GM13976 (cell line): Measurements from ENCODE around the gene RNU1-1.
"Not testable (repeated sequence)": the region's sequence is repeated elsewhere in the genome, so short reads cannot be mapped to it uniquely, and the experiment has no call there.

Experiments used
- DNase-seq: peaks from one replicate; pipeline ENCODE4 v3.0.0; 2012; ENCODE audit warnings: low spot score
- in situ Hi-C: fragments of 300-500 bp; cut with MboI; formaldehyde crosslinking; loops from one replicate; pipeline ENCODE4 v1.12.0; 2022; ENCODE audit warnings: low sequenced_read_pairs, mixed read lengths, inconsistent platforms; ENCODE audit not compliant: unreplicated experiment
- TF ChIP-seq, protein P1 (sequence below): IDR thresholded peaks from 2 replicates; pipeline ENCODE4 v1.5.1; 2012; ENCODE audit warnings: borderline replicate concordance, mild to moderate bottlenecking; ENCODE audit not compliant: insufficient read depth; ENCODE audit errors: extremely low read depth, missing control alignments, control extremely low read depth

Gene RNU1-1

DNA sequence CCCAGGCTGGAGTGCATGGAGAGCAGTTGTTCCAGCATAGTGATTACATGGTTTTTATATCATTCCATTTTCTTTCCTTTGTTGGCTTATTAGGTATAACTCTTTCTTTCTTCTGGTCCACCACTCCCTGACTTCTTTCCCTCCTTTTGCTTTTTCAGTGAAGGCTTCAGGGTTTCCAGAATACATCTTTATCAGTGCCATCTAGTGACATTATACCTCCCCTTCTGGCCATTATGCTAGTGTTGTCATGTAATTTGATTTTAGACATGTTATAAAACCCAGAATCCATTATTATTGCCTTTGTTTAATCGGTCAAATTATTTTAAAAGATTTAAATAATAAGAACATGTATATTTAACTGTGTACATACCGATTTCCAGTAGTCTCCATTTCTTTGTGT, 10.6 kb downstream of the RNU1-1 start:
- in situ Hi-C loops, result no loop called here
- TF ChIP-seq, protein P1, sequence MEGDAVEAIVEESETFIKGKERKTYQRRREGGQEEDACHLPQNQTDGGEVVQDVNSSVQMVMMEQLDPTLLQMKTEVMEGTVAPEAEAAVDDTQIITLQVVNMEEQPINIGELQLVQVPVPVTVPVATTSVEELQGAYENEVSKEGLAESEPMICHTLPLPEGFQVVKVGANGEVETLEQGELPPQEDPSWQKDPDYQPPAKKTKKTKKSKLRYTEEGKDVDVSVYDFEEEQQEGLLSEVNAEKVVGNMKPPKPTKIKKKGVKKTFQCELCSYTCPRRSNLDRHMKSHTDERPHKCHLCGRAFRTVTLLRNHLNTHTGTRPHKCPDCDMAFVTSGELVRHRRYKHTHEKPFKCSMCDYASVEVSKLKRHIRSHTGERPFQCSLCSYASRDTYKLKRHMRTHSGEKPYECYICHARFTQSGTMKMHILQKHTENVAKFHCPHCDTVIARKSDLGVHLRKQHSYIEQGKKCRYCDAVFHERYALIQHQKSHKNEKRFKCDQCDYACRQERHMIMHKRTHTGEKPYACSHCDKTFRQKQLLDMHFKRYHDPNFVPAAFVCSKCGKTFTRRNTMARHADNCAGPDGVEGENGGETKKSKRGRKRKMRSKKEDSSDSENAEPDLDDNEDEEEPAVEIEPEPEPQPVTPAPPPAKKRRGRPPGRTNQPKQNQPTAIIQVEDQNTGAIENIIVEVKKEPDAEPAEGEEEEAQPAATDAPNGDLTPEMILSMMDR, result no peak
- DNase-seq, result no peak

DNA sequence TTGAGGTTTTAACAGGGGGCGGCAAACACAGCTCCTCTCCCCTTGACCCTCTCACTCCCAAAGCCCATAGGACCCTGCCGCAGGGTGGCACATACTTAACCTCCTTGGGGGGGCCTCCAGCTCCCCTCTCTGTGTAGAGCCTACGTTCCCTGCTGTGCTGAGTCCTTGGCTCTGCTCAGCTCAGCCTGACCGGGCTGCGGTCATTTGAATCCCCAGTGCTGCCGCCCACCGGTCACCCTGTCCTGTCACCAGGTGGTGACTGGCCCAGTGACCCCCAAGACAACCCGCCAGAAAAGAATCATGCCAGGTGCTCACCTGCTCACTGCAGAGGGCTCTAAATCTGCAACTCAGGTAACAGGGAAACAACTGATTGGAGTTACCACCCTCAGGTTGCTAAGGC, 12.6 kb downstream of the RNU1-1 start:
- in situ Hi-C loops, DNase-seq: not testable (repeated sequence)

DNA sequence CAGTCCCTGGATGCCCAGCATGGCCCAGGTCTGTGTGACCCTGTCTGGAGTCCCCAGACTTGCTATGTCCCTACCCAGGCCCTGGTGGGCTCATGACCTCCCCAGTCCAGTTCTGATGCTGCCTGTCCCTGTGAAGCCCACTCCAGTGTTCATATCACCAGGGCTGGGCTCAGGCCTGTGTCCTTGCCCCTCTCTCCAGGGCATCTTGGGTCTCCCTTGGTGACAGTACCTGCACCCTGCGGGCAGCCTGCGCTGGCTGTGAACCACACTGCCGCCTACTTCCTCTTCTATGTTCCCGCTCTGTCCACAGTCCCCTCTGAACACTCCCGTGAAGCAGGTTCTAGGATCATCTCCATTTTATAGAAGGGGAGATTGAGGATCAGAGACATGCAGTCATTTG, 13.1 kb downstream of the RNU1-1 start:
- DNase-seq, in situ Hi-C loops: not testable (repeated sequence)

DNA sequence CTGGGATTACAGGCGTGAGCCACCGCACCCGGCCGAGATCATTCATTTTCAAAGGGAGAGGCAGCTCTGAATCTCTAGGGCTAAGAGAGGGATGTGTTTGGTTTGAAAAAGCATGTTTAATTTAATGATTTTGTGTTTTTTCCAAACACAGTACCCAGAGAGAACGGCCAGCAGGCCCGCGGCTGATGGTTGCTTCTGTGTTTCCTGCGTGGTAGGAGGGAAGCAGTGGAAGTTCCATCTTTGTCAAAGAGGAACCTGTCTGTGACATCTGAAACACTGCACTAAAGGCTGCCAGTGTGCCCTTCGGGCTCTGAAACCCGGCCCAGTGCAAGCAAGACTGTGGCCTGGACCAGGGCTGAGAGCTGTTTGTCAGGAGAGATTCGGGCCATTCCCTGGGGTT, 13.6 kb downstream of the RNU1-1 start:
- in situ Hi-C loops, DNase-seq: not testable (repeated sequence)

DNA sequence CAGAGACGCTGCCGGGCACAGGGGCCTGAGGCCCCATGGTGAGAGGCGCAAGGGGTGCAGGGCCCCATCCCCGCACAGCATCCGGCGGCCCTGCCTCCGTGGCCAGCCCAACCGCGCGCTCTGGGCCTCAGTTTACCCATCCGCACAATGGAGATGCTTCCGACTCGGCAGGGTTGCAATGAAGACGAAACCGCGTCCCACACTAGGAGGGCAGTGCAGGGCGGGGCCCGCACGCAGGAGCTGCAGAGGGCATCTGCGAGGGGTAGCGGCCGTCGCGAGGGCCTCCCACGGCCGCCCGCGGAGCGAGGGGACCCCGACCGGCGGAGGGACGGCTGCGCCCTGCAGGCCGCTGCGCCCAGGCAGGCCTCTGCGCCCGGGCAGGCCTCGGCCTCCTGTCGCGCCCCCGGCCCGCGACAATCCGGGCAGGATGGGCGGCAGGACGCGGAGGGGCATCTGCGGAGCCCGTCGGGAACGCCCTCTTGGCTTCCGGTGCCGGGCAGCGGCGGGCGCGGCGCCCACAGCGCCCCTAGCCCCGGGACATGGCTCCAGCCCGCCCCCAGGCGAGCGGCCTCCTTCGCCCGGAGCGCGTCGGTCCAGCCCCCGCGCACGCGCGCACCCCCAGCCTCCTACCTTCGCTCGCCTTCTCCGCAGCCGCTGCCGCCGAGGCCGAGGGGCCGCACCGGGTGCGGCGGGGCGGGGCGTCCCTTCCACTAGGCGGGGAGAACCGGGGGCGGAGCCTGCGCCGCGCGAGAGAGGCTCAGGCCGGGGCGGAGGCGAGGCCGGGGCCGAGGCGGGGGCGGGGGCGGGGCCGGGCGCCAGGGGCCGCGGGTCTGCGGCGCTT, 15.3 kb downstream of the RNU1-1 start:
- peak; percentile 98 for DNase-seq
- TF ChIP-seq, protein P1, result peak; percentile 18
- in situ Hi-C loops, result no loop called here

DNA sequence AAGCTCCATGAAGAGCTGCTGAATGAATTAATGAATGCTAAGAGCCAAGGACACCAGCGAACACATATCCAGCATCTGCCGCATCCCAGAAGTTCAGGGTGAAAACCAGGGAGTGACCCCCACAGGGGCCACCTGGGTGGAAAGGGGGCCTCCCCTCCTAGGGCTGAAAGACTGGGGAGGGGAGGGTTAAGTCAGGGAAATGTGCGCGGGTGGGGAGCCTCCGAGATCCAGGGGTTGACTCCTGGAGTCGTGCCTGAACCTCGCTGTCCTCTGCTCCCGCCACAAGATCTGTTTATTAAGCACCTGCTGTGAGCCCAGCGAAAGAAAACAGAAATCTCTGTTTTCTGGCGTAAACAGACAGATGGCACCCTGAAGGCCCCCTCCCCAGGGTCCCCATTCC, 16.0 kb downstream of the RNU1-1 start:
- DNase-seq, in situ Hi-C loops: not testable (repeated sequence)

DNA sequence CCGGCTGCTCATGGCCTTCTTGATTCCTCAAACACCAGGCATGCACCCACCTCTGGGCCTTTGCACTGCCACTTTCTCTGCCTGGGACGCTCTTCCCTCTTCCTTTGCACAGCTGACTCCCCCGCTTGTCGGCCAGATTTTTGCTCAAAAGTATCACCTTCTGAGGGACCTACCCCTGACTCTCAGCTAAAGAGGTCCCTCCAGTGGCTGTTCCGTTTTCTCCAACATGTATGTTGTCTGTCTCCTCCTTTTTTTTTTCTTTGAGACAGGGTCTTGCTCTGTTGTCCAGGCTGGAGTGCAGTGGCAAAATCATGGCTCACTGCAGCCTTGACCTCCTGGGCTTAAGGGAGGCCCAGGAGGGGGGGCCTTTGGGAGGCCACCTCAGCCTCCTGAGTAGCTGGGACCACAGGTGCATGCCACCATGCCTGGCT, 16.6 kb downstream of the RNU1-1 start:
- DNase-seq, in situ Hi-C loops: not testable (repeated sequence)

DNA sequence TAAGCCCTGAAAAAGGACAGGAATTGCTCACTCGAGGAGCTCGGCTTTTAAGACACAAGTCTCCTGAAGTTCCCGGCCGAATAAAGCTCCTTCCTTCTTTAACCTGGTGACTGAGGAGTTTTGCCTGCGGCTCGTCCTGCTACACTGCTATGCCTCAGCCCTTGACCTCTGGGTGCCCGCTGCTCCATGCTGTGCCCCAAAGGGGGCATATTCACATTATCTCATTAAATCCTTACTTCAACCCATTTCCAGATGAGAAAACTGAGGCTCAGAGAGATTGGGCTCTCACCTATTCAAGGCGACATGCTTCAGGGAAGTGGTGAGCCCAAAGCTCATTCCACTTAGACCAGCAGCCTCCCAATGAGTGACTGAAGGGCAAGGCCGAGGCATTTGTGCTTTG, 20.4 kb downstream of the RNU1-1 start:
- in situ Hi-C loops, DNase-seq: not testable (repeated sequence)

DNA sequence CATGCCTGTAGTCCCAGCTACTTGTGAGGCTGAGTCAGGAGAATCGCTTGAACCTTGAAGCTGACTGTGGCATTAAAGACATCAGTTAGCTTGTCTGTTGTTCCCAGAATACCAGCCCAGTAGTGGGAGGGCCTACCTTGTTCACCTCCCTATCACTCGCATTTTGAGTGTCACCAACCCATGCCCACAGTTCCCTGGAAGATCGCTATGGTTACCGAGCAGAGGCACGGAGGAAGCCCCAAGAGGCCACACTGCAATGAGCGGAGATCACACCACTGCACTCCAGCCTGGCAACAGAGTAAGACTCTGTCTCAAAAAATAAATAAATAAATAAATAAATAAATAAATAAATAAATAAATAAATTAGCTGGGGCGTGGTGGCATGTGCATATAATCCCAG, 21.1 kb downstream of the RNU1-1 start:
- DNase-seq, in situ Hi-C loops: not testable (repeated sequence)

DNA sequence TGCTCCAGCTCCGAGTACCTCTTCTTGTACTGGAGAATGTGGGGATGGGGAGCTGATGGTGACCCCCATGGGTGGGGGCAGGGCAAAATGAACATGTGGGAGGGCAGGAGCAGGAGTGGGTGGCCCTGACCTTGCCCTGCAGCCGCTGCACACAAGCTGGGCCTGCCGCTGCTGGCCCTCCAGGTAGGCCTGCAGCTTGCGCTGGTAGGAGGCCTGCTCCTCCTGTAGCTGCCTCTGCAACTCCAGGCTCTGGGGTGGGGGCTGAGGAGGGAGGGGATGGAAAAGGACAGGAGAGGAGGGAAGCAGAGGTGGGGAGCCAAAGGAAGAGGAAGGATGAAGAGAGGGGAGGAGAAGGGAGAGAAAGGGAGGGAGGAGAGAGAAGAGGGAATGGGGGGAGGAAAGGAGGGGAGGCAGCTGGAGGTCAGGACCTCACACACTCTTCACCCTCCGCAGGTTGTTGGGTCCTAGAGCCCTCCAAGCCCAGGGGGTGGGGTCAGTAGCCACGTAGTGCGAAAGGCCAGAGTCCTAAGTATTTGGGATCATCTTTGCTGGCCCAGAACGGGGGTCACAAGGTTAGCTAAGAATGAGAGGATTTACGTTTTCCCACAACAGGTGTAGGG, 22.9 kb downstream of the RNU1-1 start:
- in situ Hi-C loops, result no loop called here
- DNase-seq, result no peak
- TF ChIP-seq, protein P1, result no peak

DNA sequence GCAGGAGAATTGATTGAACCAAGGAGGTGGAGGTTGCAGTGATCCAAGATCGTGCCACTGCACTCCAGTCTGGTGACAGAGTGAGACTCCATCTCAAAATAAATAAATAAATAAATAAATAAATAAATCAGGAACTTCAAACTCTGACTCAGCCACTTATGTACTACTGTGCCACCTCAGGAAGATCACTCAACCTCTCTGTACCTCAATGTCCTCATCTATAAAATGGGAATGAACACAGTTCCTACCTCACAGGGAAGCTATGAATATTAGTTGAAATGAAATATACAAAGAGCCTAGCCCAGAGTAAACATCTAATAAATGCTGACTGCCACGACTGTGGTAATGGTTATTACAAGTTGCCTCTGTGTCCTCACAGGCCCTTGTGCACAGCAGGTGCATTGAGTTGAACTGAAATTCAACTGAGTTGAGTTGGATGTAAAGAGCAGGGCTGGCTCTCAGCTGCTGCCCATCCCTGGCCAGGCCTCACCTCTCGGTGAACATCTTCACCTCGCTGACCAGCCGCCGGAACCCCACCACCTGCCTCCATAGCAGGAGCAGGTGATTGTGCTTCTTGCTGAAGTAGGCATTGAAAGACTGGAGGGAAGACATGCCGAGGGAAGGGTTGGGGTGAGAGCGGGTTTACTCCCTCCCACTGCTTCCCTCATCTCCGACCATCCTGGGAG, 24.7 kb downstream of the RNU1-1 start:
- DNase-seq, in situ Hi-C loops: not testable (repeated sequence)

DNA sequence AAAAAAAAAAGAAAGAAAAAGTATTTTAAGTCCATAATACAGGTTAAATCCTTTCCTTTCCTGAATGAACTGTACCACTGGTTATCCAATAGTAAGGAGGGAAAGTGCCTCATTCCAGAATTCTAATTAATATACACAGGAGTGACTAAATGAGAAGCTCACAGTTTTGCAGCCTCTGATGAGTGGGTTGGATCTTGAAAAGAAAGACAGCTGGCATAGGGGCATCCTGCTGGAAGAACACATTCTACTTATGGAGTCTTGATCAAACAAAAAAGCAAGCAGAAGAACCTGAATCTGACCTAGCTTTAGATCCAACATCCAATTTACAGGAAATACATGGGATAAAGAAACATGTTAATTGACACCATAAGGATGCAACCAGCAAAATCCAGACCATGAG, 27.1 kb downstream of the RNU1-1 start:
- in situ Hi-C loops, DNase-seq: not testable (repeated sequence)

DNA sequence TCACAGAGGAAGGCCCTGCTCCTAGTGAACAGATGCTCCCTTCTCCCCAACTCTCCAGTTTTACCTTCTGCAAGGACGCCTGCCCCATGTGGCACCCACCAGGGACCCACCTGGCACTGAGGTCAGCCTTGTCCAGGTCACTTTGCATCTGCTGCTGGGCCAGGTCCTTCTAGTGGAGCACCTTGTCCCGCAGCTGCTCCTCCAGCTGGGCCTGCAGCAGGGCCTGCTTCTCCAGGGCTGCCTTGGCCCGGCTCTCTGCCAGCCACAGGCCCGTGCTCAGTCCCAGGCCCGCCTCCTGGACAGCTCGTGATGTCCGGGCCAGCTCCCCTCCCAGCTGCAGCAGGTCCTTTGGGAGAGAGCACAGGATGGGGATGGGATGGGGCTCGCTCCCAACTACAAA, 27.8 kb downstream of the RNU1-1 start:
- DNase-seq, in situ Hi-C loops: not testable (repeated sequence)
